CD14-positive monocyte (primary cell): ENCODE results near the gene C9orf50. TPM values are rescaled to one million over a fixed set of nuclear protein-coding genes. Genes with fewer than 3 reads are reported as not detected.

ENCODE experiments used
- DNase-seq, 3 donors: peaks; one replicate each; pipeline ENCODE4 v3.0.0-alpha.2; 2011 to 2022
- H2AFZ ChIP-seq: 2 replicates; pipeline ENCODE4 v1.6.0; 2012; ENCODE audit warnings: mild to moderate bottlenecking, low read depth, low read length, inconsistent platforms; ENCODE audit not compliant: insufficient read depth, poor library complexity, severe bottlenecking
- H3K27ac ChIP-seq, 2 donors: 1 replicate in 1 of 2; 2 replicates in 1 of 2; pipeline ENCODE4 v1.5.1; 2012 to 2013; ENCODE audit warnings: low read length in 2 of 2, control low read depth in 1 of 2, inconsistent platforms in 1 of 2, low read depth in 1 of 2, mild to moderate bottlenecking in 1 of 2
- H3K27me3 ChIP-seq, 2 donors: one replicate each; pipeline versions ENCODE4 v1.6.0 to v1.6.1; 2011 to 2013; ENCODE audit warnings: low read length in 2 of 2; ENCODE audit not compliant: control insufficient read depth in 2 of 2, insufficient read depth in 2 of 2
- H3K36me3 ChIP-seq, 2 donors: replicated peaks in 1 of 2; 1 replicate in 1 of 2; 2 replicates in 1 of 2; pipeline versions ENCODE4 v1.5.1 to v1.6.1; 2012 to 2013; ENCODE audit warnings: low read length in 2 of 2, control low read depth in 1 of 2, inconsistent platforms in 1 of 2, mild to moderate bottlenecking in 1 of 2; ENCODE audit not compliant: insufficient read depth in 2 of 2, control insufficient read depth in 1 of 2
- H3K4me1 ChIP-seq, 2 donors: 1 replicate in 1 of 2; 2 replicates in 1 of 2; pipeline versions ENCODE4 v1.5.1 to v1.6.1; 2012 to 2013; ENCODE audit warnings: low read length in 2 of 2, control low read depth in 1 of 2, inconsistent platforms in 1 of 2, mild to moderate bottlenecking in 1 of 2, moderate library complexity in 1 of 2; ENCODE audit not compliant: insufficient read depth in 2 of 2, control insufficient read depth in 1 of 2
- H3K4me2 ChIP-seq: replicated peaks from 2 replicates; pipeline ENCODE3; 2012; ENCODE audit warnings: low read length, moderate library complexity, mild to moderate bottlenecking; ENCODE audit not compliant: poor library complexity, severe bottlenecking; ENCODE audit errors: extremely low read depth
- H3K4me3 ChIP-seq, 3 experiments: fragments of 200-600 bp in 1 of 3; sonication (generic) in 1 of 3; replicated peaks in 1 of 3; 1 replicate in 2 of 3; 2 replicates in 1 of 3; pipeline ENCODE4 v1.5.1; 2011 to 2013; ENCODE audit warnings: low read length in 3 of 3, mild to moderate bottlenecking in 3 of 3, control low read depth in 2 of 3, low read depth in 2 of 3, inconsistent platforms in 1 of 3, moderate library complexity in 1 of 3
- H3K79me2 ChIP-seq: 2 replicates; pipeline ENCODE4 v1.6.0; 2012; ENCODE audit warnings: mild to moderate bottlenecking, control low read depth, inconsistent platforms, low read length, moderate library complexity; ENCODE audit not compliant: insufficient read depth
- H3K9ac ChIP-seq: 2 replicates; pipeline ENCODE4 v1.6.0; 2017; ENCODE audit warnings: low read length, mild to moderate bottlenecking; ENCODE audit not compliant: insufficient read depth, poor library complexity, severe bottlenecking
- H3K9me3 ChIP-seq, 2 donors: replicated peaks in 1 of 2; 1 replicate in 1 of 2; 2 replicates in 1 of 2; pipeline versions ENCODE4 v1.5.1 to v1.6.1; 2012 to 2013; ENCODE audit warnings: low read length in 2 of 2, control low read depth in 1 of 2; ENCODE audit not compliant: control insufficient read depth in 1 of 2, insufficient read depth in 1 of 2
- H4K20me1 ChIP-seq: 2 replicates; pipeline ENCODE4 v1.6.0; 2012; ENCODE audit warnings: mild to moderate bottlenecking, low read length, control low read depth, moderate library complexity; ENCODE audit not compliant: insufficient read depth
- H3K27ac Mint-ChIP-seq, 7 donors: one replicate each; pipeline ENCODE4 v1.8.0; 2020; ENCODE audit warnings: mild to moderate bottlenecking in 7 of 7, mixed read lengths in 7 of 7, moderate library complexity in 6 of 7, inconsistent platforms in 2 of 7
- H3K27me3 Mint-ChIP-seq, 3 donors: one replicate each; pipeline ENCODE4 v1.8.0; 2021 to 2022; ENCODE audit warnings: low read depth in 3 of 3, mild to moderate bottlenecking in 3 of 3, mixed read lengths in 3 of 3, moderate library complexity in 3 of 3, inconsistent platforms in 1 of 3
- H3K36me3 Mint-ChIP-seq, 2 donors: one replicate each; pipeline ENCODE4 v1.8.0; 2020; ENCODE audit warnings: mixed read lengths in 2 of 2, inconsistent platforms in 1 of 2, mild to moderate bottlenecking in 1 of 2
- H3K4me1 Mint-ChIP-seq: one replicate; pipeline ENCODE4 v1.8.0; 2020; ENCODE audit warnings: mild to moderate bottlenecking, mixed read lengths
- H3K4me3 Mint-ChIP-seq, 2 donors: one replicate each; pipeline ENCODE4 v1.8.0; 2020; ENCODE audit warnings: mild to moderate bottlenecking in 2 of 2, mixed read lengths in 2 of 2, moderate library complexity in 1 of 2
- H3K9me3 Mint-ChIP-seq, 7 donors: one replicate each; pipeline ENCODE4 v1.8.0; 2020 to 2022; ENCODE audit warnings: mixed read lengths in 7 of 7, mild to moderate bottlenecking in 6 of 7, moderate library complexity in 6 of 7, inconsistent platforms in 2 of 7
- WGBS: methylation state at CpG from one replicate; pipeline ENCODE4 v1.1.5; 2013; ENCODE audit warnings: missing lambda C conversion rate; ENCODE audit not compliant: insufficient coverage; 5-methylcytosine and 5-hydroxymethylcytosine counted together
- intact Hi-C, 2 donors: fragments of 100-400 bp; cut with micrococcal nuclease; formaldehyde crosslinking; loops; one replicate each; pipeline versions ENCODE4 v1.15.0 to v1.15.1; 2023
- polyA plus RNA-seq, 3 donors: library from polyadenylated mRNA; depleted of rRNA in 1 of 3; unstranded in 2 of 3; stranded (reverse) in 1 of 3; fragments of 300-500 nt in 2 of 3; fragments of >200 nt in 1 of 3; fragmentation: Illumina TruSeq in 2 of 3; gene quantifications; 1 replicate in 2 of 3; 2 replicates in 1 of 3; pipeline ENCODE4 v1.2.3, GENCODE V29; 2012 to 2021
- TF ChIP-seq, protein P1 (sequence below): fragments of 200-600 bp; IDR thresholded peaks from one replicate; pipeline ENCODE4 v1.8.0; 2022; ENCODE audit warnings: antibody characterized with exemption, mild to moderate bottlenecking

C9orf50 gene
- polyA plus RNA-seq, 3 donors, result not detected

GRCh38 chr9:129604056-129604765 lies 16.7 kb downstream of the C9orf50 start:
- no peaks in the 10 kb centered on the region for H3K36me3 Mint-ChIP-seq
- Histone ChIP-seq H3K9ac (no peak overlapping the region), H3K36me3 (no peaks in the 10 kb centered on the region), H3K4me3 (no peak overlapping the region), H4K20me1 (no peaks in the 10 kb centered on the region), H3K27me3 (no peaks in the 10 kb centered on the region), H3K27ac (no peak overlapping the region), H3K4me1 (peaks cover 41 to 44% of the 10 kb centered on the region in 2 donors), H3K79me2 (no peaks in the 10 kb centered on the region), H2AFZ (no peak overlapping the region), H3K9me3 (no peaks in the 10 kb centered on the region), H3K4me2 (no peak overlapping the region)
- WGBS, result 91% methylated on average over 7 of the region's 12 CpGs
- H3K4me1 Mint-ChIP-seq, result peaks cover 48% of the 10 kb centered on the region
- peaks cover 0 to 1% (median 0%) of the 10 kb centered on the region in 3 donors for H3K27me3 Mint-ChIP-seq
- no peak overlapping the region for H3K27ac Mint-ChIP-seq
- intact Hi-C loops, result loop anchor here in 1 of 2 donors (10.0 kb wide), 1 partner anchor 109 kb away; no protein-coding TSS in a partner anchor
- no peaks in the 10 kb centered on the region for H3K9me3 Mint-ChIP-seq
- DNase-seq, result no peak
- TF ChIP-seq, protein P1, sequence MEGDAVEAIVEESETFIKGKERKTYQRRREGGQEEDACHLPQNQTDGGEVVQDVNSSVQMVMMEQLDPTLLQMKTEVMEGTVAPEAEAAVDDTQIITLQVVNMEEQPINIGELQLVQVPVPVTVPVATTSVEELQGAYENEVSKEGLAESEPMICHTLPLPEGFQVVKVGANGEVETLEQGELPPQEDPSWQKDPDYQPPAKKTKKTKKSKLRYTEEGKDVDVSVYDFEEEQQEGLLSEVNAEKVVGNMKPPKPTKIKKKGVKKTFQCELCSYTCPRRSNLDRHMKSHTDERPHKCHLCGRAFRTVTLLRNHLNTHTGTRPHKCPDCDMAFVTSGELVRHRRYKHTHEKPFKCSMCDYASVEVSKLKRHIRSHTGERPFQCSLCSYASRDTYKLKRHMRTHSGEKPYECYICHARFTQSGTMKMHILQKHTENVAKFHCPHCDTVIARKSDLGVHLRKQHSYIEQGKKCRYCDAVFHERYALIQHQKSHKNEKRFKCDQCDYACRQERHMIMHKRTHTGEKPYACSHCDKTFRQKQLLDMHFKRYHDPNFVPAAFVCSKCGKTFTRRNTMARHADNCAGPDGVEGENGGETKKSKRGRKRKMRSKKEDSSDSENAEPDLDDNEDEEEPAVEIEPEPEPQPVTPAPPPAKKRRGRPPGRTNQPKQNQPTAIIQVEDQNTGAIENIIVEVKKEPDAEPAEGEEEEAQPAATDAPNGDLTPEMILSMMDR, result no peak
- no peak overlapping the region for H3K4me3 Mint-ChIP-seq

DNA sequence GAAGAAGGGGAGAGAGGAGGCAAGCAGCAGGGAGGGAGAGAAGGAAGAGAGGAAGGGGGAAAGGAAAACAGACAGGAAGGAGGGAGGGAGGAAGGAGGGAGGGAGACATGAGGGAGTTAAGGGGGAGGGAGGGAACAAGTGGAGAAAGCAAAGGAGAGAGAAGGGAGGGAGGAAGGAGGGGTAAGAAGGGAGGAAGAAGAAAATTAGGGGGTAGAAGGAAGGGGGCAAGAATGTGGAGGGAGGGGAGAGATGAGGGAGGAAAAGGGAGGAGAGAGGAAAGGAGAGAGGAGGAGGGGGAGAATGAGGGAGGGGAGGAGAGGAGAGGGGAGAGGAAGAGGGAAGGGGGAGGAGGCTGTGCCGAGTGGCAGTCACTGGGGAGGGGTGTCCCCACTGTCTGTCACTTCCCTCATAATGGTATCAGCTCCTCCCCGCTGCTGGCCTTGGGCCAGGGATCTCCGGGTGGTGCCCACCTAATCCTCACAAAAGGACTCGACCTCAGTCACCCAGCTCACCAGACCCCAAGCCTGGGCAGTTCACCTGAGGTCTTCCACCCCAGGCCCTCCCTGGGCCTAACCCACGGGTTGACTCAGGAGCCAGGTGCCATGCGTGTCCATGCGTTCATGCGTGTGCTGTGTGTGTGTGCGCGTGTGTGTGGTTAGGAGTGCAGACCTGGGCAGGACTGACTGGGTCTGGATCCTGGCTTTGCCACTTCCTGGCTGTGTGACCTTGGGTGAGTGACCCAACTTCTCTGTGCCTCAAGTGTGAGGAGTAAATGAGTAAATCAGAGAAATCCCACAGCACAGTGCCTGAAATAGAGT lies 18.1 kb downstream of the C9orf50 start:
- Histone ChIP-seq H3K9ac (no peak overlapping the region), H3K27ac (peak overlapping the region in 1 of 2 donors; percentile 11), H3K79me2 (no peaks in the 10 kb centered on the region), H3K4me1 (peaks cover 33 to 38% of the 10 kb centered on the region in 2 donors), H3K36me3 (no peaks in the 10 kb centered on the region), H3K4me3 (peak overlapping the region in 1 of 3 experiments; percentile 27), H3K9me3 (no peaks in the 10 kb centered on the region), H3K27me3 (no peaks in the 10 kb centered on the region), H3K4me2 (peak overlapping the region; percentile 40), H2AFZ (peak overlapping the region; percentile 41), H4K20me1 (no peaks in the 10 kb centered on the region)
- 44% methylated on average over 7 of the region's 10 CpGs for WGBS
- Mint-ChIP-seq H3K9me3 (no peaks in the 10 kb centered on the region), H3K4me1 (peaks cover 43% of the 10 kb centered on the region), H3K4me3 (peak overlapping the region in 1 of 2 donors; percentile 21), H3K36me3 (peaks cover 2 to 5% of the 10 kb centered on the region in 2 donors), H3K27me3 (peaks cover 3 to 9% (median 5%) of the 10 kb centered on the region in 3 donors), H3K27ac (peak overlapping the region in 5 of 7 donors; percentile 14 to 75 (median 68))
- TF ChIP-seq, protein P1, result no peak
- intact Hi-C loops, result loop anchor here in 1 of 2 donors (10.0 kb wide), 1 partner anchor 108 kb away; no protein-coding TSS in a partner anchor
- DNase-seq, result peak in 1 of 3 donors; percentile 37
